ENCODE results near the gene HOTAIR. TPM values are rescaled to one million over a fixed set of nuclear protein-coding genes. Genes with fewer than 3 reads are reported as not detected.
A peak's percentile ranks its signal among the peaks of the same experiment; 100 is the strongest.

The HOTAIR gene
- total RNA-seq, 1 donor from 2014 or later: 4.0 TPM

DNA sequence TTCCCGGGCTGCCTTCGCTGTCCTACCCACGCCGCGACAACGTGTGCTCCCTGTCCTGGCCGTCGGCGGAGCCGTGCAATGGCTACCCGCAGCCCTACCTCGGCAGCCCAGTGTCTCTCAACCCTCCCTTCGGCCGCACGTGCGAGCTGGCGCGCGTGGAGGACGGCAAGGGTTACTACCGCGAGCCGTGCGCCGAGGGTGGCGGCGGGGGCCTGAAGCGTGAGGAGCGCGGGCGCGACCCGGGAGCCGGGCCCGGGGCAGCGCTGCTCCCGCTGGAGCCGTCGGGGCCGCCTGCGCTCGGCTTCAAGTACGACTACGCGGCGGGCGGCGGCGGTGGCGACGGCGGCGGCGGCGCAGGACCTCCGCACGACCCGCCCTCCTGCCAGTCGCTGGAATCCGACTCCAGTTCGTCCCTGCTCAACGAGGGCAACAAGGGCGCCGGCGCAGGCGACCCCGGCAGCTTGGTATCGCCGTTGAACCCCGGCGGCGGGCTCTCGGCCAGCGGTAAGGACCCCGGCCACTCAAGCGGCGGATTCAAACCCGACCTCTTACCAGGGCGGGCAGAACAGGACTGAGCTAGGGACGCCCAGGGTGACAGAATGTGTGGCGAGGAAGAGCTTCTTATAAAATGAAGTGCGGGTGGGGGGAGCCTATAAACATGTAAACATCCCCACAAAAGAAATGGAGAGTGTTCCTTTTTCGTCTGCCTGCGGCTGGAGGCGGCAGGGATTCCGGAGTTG lies 19.5 kb downstream of the HOTAIR start:
- DNase-seq (ENCODE audit: low spot score) (no peak), ATAC-seq (no peak)
- intact Hi-C loops (cut with DNase I): loop anchor here (10.0 kb wide), 1 partner anchor 200 kb away; the partner anchor contains the start of gene CISTR

DNA sequence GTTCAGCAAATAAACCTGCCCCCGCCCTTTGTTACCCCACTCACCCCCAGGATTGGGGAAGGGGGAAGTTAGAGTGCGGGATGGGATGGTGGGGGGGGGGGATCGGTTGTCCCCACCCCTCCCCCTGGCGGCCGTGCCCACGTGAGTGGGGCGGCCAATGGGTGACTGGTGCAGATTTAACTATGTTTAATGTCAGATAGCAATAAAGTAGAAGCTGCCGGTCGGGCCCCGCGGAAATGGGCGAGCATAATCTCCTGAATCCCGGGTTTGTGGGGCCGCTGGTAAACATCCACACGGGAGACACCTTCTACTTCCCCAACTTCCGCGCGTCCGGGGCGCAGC lies 20.1 kb downstream of the HOTAIR start, which contains the start of gene HOXC12:
Gene HOXC12, plus strand, starts transcription at position 210 of the 342 bp plus-strand sequence. Its CDS starts 27 bp downstream, at position 237.
- intact Hi-C loops (cut with DNase I): loop anchor here (10.0 kb wide), 1 partner anchor 200 kb away; the partner anchor contains the start of gene CISTR
- DNase-seq (ENCODE audit: low spot score): no peak
- no peak for ATAC-seq

DNA sequence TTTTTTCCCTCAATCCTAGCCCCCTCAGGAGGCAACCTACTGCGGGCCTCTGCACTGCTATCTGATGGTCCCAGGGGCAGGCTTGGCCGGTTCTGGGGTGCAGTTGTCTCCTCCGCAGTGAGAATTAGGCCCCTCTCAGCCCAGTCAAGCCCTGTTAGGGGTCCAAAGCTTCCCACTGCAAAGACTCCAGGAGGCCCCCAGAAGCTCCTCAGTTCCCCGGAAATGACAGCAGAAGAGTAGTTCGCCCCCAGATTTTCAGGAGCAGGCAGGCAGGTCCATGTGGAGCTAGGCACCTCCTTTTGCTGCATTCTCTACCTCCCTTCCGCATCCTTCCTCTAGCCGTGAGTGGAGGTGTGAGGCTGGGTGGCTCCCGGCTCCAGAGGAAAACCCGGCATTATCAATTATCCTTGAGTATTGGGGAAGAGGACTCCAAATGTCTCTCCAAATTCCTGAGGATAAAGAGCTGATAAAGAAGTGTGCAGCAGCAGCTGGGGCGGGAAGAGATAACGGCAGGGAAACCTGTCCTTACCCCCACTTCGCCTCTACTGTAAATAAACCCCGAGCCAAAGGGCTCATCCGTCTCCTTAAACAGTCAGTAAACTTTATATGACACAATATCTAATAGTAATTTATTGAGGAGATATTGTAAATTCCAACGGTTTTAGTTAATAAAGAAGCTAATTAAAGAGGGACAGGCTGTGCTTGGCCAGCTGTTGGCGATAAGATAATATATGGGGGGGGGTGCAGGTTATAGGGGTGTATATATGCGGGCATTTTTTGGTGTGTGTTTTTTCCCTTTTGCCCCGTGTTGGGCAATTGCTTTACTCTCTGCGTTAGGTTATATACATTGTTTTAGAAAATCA lies 20.7 kb downstream of the HOTAIR start:
- DNase-seq (ENCODE audit: low spot score): no peak
- intact Hi-C loops (cut with DNase I): loop anchor here (10.0 kb wide), 1 partner anchor 199 kb away; the partner anchor contains the start of gene CISTR
- ATAC-seq: no peak

DNA sequence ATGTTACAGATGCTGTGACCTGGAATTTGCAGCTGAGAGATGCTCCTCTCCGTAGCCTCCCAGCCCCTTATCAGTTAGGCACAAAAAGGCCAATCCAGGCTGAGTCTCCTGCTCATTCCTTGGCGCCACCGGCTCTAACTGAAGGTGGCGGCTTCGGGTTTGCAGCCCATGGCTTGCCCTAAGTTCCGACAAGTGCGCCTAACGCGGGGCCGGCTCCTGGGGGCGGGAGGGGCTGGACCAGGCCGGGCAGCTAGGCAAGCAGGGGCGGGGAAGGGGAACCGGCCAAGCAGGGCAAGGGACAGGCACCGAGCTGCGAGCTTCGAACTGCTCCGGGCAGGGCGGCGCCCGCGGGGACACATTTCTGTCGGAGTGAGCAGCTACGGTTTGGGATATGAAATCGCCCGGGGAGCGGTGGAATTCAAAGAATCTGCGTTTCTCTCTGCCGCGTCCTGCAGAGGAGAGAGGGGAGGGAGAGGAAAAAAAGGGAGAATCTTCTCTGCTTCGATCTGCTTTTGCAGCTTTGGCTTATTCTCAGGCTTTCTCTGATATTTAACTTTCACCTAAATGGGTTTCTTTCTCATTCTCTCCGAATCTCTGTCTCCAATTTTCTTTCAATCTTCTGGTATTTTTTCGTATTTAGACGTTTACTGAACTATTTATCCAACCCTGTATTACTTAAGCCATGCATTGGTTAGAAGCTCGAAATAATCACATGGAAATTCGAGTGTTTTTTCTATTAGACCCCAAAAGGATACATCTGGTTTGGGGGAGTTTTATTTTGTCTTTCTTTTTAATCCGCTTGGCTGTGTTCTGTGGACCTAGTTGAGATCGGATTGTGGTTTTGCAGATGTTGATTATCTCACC lies 21.7 kb downstream of the HOTAIR start:
- intact Hi-C loops (cut with DNase I): loop anchor here (10.0 kb wide), 1 partner anchor 198 kb away; the partner anchor contains the start of gene CISTR
- no peak for ATAC-seq
- no peak for DNase-seq (ENCODE audit: low spot score)

DNA sequence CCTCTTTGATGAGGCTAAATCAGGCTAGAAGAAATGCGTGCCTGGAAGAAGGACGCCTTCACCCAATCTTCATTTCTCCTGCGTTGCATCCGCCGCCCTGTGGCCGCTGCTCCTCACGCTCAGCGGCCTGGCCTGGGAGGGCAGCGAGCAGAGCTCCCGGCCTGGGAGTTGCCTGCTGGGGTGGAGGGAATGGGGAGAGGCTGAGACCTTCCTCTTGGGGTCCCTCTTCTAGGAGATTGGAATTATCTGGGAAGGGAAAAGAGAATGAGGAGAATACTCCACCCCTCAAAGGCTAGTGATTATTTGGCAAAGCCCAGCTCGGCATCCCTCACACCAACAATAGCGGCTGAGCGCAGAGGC lies 22.4 kb downstream of the HOTAIR start:
- intact Hi-C loops (cut with DNase I): loop anchor here (10.0 kb wide), 1 partner anchor 198 kb away; the partner anchor contains the start of gene CISTR
- DNase-seq (ENCODE audit: low spot score): no peak
- no peak for ATAC-seq

DNA sequence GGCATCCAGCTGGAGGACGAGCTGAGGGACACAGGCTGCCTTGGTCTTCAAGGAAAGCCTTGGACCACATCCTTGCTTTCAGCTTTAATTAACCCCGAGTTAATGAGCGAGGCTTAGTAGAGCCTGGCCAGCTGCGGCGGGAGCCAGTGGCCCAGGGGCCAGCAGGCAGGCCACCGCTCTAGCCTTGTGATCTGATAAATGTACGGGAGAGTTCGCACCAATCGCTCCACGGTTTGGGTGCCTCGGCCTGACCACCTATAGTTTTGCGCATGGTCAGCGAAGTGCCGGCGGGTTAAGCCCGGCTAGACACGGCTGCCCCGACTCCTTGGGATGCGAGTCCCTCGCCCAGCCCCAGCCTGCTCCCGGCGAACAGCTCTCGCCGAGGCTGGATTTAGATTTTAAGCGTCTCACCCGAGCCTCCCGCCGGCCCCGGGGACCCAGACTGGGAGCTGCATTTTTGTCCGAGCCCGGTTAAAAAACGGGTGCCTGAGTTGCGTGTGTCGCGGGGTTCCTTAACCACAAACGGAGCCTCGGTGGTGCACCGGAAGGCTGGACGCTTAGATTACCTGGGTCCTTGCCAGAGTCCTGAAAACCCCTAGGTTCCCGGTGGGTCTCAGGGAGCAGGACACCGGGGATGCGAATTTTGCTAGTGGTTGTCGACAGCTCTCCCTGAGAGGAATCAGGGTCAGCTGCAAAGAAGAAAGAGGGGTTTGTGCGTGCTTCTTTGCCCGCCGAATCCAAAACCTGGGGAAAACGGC lies 23.0 kb downstream of the HOTAIR start:
- DNase-seq (ENCODE audit: low spot score) (no peak), ATAC-seq (no peak)
- intact Hi-C loops (cut with DNase I): loop anchor here (10.0 kb wide), 1 partner anchor 197 kb away; the partner anchor contains the start of gene CISTR

DNA sequence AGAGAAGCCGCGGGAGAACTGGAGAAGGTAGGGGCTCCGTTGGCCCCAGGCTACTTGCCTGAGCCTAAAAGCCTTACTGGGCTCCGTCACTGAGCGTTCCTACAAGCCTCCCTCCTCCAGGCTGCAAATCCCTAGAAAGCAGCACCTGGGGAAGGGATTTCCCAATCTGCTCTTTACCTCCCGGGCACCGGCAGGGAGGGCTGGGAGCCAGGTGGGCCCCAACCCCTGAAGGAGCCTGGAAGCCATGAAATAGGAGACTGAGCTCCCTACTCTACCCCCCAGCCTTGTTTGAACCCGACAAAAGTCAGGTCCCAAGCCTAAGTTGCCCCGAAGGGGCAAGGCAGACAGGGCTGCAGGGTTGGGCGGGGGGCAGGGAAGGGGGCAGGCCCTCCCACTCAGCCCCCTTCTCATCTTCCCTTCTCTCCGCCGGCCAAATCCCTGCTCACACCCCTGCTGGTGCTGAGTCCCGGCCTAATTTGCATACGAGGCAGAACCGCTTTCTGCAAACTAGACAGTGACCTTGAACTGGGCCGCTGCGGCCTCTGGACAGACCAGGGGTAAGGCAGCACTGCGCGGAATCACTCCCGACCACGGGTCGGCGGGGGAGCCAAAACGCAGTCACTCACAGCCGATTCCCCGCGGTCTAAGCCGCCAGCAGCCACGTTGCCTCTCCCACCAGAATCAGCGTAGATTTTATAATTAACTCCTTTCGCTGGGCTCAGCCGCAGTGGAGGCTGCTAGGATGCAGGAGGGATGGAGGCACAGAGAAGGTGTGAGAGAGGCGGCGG lies 23.8 kb downstream of the HOTAIR start:
- no peak for DNase-seq (ENCODE audit: low spot score)
- peak; percentile 5 for ATAC-seq
- intact Hi-C loops (cut with DNase I): loop anchor here (10.0 kb wide), 1 partner anchor 196 kb away; the partner anchor contains the start of gene CISTR

DNA sequence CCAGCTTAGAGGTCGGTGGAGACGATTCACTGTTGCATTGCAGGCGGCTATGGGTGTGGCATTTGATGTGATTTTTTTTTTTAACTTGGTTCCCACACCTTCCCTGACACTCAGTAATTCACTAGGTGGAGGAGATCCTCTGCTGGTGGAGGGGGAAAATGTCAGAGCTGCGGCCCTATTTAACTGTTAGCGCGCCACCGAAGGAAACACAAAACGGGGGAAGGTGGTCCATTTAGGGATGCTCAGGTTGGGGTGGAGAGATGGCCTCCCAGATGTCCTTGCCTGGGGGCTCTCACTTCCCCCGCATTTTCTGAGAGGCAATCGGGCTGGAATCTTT lies 24.3 kb downstream of the HOTAIR start:
- DNase-seq (ENCODE audit: low spot score) (no peak), ATAC-seq (no peak)
- intact Hi-C loops (cut with DNase I): loop anchor here (10.0 kb wide), 1 partner anchor 196 kb away; the partner anchor contains the start of gene CISTR

DNA sequence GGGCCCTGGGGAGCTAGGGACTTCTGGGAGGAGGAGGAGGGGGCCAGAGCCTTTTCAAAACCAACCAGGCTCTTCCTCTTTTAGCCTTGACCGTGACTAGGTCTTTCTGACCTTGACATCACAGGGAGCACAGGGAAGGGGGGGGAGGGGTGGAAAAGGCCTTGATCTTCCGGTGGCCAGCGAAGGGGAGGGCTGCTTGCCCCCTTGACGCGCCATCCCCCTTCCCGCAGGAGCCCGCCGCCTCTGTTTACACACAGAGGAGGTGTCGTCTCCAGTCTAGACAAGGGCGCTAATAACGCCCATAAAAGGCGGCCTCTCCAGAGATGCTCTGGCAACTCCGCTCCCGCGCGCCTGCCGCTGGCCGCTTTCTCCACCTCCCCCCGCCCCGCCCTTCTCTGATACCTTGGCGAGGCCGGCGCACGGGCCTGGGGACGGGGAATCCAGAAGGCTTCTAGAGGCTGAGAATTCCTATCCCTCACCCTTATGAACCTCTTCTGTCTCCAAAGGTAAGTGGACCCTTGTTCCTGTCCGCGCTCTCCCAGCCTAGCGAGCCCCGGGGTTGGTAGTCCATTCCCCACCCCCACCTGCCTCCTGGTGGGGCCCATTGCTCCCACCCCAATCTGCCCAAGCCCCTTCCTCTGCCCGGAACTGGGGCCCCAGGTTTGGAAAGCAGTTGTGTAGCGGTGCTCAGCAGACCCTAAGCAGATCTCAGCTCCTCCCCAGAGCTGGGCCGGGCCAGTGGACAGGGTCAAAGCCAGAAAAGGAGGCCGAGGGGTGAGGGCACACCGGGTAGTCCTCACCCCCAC lies 24.9 kb downstream of the HOTAIR start:
- intact Hi-C loops (cut with DNase I): loop anchor here (10.0 kb wide), 1 partner anchor 195 kb away; the partner anchor contains the start of gene CISTR
- ATAC-seq (no peak), DNase-seq (ENCODE audit: low spot score) (no peak)

DNA sequence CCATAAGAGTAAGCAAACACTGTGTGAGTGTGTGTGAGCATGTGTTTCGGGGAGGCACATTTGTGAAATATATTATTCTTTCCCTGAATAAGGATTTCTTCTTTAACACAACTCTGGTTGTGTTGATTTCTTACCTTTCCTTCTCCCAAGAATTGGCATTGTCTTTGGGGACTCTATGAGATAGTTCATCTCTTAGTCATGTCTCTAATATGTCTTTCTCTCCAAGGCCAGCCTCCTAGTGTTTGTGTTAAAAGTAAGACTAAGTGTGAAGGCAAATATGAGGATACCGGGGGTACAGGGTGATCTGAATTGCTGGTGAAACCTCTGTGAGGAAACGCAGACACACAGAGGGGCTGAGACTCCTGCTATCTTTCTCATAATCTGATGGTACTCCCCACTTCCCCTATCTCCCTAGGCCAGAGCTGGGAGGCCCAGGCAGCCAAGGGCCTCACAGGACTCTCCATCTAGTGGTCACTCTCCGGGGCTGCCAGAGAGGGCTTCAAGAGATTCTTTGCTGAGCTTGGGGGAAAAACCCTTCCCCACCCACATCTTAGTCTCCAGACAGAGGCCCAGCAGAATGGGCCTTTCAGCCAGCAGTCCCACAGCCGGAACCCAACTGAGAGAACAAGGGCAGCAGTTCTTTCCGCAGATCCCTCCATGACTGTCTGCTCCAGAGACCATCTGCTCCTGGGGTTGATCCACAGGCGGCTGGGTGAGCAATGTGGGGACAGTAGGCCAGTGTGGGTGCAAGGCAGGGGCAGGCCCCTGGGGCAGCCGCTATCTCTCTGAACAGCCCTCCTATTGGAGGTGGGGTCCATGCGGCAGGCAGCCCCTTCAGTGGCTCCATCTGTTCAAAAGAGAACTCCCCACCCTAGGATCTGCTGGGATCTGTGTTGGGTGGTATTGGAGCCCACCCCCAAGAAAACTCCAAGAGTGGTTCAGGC lies 25.8 kb downstream of the HOTAIR start:
- intact Hi-C loops (cut with DNase I): no loop called here
- DNase-seq (ENCODE audit: low spot score) (no peak), ATAC-seq (no peak)

DNA sequence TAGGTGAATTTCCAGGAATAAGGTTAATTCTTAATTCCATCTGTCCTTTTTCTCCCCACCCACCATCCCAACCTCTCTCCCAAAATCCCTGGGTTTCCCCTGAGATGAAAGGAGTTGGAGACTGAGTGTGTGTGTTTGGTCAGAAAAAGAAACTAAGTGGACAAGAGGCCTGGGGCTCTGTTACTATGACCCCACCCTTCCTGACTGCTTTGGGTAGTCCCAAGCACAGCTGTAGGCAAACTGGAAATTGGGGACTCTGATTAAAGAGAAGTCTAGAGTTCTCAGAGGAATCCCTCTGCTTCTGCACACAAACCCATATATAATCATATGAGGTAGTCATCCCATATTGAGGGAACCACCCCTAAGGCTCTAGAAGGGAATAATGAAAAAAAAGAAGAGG lies 27.0 kb downstream of the HOTAIR start:
- no peak for ATAC-seq
- no peak for DNase-seq (ENCODE audit: low spot score)
- intact Hi-C loops (cut with DNase I): no loop called here

DNA sequence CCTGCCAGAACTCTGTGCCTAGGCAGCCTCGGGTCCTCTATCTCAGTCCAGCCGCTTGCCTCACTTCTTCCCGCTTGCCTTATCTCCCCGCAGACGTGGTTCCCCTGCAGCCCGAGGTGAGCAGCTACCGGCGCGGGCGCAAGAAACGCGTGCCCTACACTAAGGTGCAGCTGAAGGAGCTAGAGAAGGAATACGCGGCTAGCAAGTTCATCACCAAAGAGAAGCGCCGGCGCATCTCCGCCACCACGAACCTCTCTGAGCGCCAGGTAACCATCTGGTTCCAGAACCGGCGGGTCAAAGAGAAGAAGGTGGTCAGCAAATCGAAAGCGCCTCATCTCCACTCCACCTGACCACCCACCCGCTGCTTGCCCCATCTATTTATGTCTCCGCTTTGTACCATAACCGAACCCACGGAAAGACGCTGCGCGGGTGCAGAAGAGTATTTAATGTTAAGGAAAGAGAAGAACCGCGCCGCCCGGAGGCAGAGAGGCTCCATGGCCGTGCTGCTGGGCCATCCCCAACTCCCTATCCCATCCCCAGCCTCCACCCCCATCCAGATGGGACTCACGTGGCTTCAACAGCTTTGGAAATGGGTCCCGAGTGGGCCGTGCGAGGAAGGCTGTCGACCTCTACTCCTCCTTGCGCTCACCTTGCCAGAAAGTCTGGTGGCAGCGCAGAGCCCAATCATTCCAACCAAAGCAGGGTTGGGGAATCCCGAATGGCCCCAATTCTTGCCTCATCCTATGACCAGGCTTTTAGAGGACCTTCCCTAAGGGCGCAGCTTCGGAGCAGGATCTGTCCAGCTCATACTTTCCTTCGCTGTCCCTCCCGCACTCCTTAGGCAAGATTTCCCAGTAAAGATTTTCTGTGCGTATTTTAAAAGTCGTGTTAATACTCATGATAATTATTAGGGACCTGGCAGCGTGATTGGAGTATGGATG lies 29.6 kb downstream of the HOTAIR start:
- no peak for DNase-seq (ENCODE audit: low spot score)
- ATAC-seq: peak; percentile 22

DNA sequence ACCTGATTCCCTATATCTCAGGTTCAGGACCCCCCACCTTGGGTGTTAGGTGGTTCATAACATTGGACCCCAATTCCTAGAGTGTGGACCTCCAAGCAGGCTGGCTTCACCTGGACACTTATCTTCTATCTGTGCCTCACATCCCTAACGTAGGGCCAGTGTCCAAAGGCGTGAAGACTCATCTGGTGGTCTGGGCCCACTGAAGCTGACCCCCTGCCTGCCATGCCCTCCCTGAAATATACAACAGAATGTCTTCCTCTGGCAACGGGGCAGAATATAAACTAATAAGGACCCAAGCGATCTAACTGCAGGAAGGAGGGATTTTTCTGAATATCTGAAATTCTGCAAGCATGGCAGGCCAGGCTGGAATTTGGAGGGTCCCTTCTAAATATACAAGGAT lies 30.5 kb downstream of the HOTAIR start:
- ATAC-seq (no peak), DNase-seq (ENCODE audit: low spot score) (no peak)
- intact Hi-C loops (cut with DNase I): no loop called here

More for the DNA sequence above, 29.6 kb downstream of the HOTAIR start:
- intact Hi-C loops (cut with DNase I): no loop called here

DNA sequence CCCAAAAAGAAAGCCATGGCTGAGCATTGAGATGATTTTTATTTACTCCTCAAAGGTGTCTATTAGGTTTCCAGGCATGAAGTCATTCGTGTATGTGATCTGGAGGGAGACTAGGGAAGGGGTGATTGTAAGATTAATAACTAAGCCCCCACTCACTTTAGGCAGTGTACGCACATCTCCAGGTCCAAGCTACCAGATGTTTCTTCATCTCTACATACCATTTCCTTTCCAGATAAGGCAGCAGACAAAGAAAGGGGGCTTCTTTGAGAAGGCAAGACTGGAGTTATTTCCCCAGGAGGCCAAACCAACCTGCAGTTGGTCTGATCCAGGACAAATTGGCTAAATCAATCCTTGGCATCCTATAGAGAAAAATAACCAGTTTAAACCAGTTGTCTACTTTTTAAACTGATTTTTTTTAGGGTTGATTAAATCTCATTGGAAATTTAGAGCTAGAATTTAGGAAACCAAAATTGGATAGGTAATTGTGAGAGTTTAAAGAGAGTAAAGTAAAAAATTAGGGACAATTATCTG lies 32.2 kb downstream of the HOTAIR start:
- no peak for ATAC-seq
- intact Hi-C loops (cut with DNase I): no loop called here

More for the DNA sequence above, 32.2 kb downstream of the HOTAIR start:
- DNase-seq (ENCODE audit: low spot score): no peak
